Kidney tubule cell (primary cell): ENCODE data around the gene HDLBP.
A peak's percentile ranks its signal among the peaks of the same experiment; 100 is the strongest.
"Not testable (repeated sequence)": the region's sequence is repeated elsewhere in the genome, so short reads cannot be mapped to it uniquely, and the experiment has no call there.

Source experiments
- DNase-seq: peaks from one replicate; pipeline ENCODE4 v3.0.0-alpha.2; 2018; ENCODE audit warnings: low spot score

The HDLBP gene

GRCh38 chr2:241308267-241308666 lies 7.2 kb downstream of the HDLBP start:
- peak; percentile 50 for DNase-seq

GRCh38 chr2:241307055-241307454 lies 8.4 kb downstream of the HDLBP start:
- no peak for DNase-seq

- DNase-seq = no peak
These were observed 11.3 kb downstream of the HDLBP start for GRCh38 chr2:241304039-241304670.

GRCh38 chr2:241302759-241303651 lies 12.5 kb downstream of the HDLBP start:
- DNase-seq = peak; percentile 30

GRCh38 chr2:241302083-241302482 lies 13.4 kb downstream of the HDLBP start:
- no peak for DNase-seq

GRCh38 chr2:241300000-241300399 lies 15.5 kb downstream of the HDLBP start:
- no peak for DNase-seq

GRCh38 chr2:241298673-241299072 lies 16.8 kb downstream of the HDLBP start:
- DNase-seq = no peak

- DNase-seq = no peak
These were observed 18.7 kb downstream of the HDLBP start for GRCh38 chr2:241296767-241297166.

GRCh38 chr2:241295326-241296095 lies 20.0 kb downstream of the HDLBP start:
- no peak for DNase-seq

- peak; percentile 76 for DNase-seq
These were observed 22.1 kb downstream of the HDLBP start for GRCh38 chr2:241293378-241293797.

GRCh38 chr2:241291977-241292376 lies 23.5 kb downstream of the HDLBP start:
- DNase-seq = no peak

GRCh38 chr2:241291153-241291552 lies 24.3 kb downstream of the HDLBP start:
- DNase-seq = no peak

GRCh38 chr2:241289597-241289996 lies 25.9 kb downstream of the HDLBP start:
- no peak for DNase-seq

- DNase-seq = no peak
These were observed 26.4 kb downstream of the HDLBP start for GRCh38 chr2:241289053-241289452.

GRCh38 chr2:241288324-241288888 lies 27.1 kb downstream of the HDLBP start:
- peak; percentile 30 for DNase-seq

GRCh38 chr2:241286348-241287090 lies 29.0 kb downstream of the HDLBP start:
- DNase-seq = no peak

GRCh38 chr2:241285596-241285995 lies 29.9 kb downstream of the HDLBP start:
- no peak for DNase-seq

GRCh38 chr2:241282555-241282954 lies 32.9 kb downstream of the HDLBP start:
- no peak for DNase-seq

GRCh38 chr2:241280291-241280690 lies 35.2 kb downstream of the HDLBP start:
- DNase-seq = no peak

GRCh38 chr2:241279828-241280227 lies 35.6 kb downstream of the HDLBP start:
- DNase-seq = no peak

- DNase-seq = no peak
These were observed 36.1 kb downstream of the HDLBP start for GRCh38 chr2:241279413-241279812.

- not testable (repeated sequence) for DNase-seq
These were observed 37.2 kb downstream of the HDLBP start for GRCh38 chr2:241278306-241278705.
